KBM-7 (cell line): ENCODE results near the gene ANTKMT.
A peak's percentile ranks its signal among the peaks of the same experiment; 100 is the strongest.
"Not testable (repeated sequence)": the region's sequence is repeated elsewhere in the genome, so short reads cannot be mapped to it uniquely, and the experiment has no call there.

Source experiments
- DNase-seq: peaks from one replicate; pipeline ENCODE4 v3.0.0-alpha.2; 2015
- in situ Hi-C: fragments of 300-500 bp; cut with MboI; formaldehyde crosslinking; loops from 2 replicates; pipeline ENCODE4 v1.14.3; 2020; ENCODE audit warnings: low sequenced_read_pairs, low pct_unique_long_range_greater_than_20kb, mixed read lengths

ANTKMT gene

DNA sequence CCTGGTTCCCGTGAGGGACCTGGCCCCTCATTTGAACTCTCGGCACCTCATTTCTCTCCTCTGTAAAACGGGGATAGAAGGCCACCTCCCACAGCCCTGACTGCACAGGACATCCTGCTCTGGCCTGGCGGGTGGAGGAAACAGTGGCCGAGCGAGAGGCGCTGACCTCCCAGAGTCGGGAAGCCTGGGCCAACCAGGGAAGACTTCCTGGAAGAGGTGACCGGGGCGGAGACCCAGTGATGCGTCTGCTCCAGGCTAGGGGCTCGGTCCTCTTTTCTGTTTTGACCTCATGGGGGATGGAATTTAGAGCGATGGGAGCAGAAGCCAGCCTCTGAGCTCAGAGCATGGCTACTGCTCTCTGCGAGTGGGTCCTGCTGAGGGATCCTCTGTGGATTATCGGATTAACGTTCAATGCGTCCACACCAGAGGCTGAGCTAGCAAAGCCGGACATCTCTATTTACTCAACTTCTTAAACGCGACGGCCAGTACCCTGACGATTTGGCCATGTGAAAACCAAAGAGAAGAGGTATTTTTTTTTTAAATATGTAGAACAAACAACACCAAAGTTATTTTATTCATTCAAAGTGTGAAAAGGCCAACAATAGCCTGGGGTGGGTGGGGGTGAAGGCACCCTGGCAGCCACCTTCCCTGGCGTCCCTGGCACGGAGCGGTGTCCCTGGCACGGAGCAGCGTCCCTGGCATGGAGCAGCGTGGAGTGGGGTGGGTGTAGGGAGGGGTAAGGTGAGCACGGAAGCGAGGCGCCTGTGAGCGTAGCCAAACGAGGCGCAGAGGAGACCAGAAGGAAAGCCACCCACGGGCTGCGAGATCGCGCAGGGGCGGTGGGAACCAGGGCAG is 30.4 kb downstream of the ANTKMT start:
- in situ Hi-C loops = no loop called here
- no peak for DNase-seq

GRCh38 chr16:752007-752312 is 31.0 kb downstream of the ANTKMT start:
- in situ Hi-C loops = no loop called here
- no peak for DNase-seq

DNA sequence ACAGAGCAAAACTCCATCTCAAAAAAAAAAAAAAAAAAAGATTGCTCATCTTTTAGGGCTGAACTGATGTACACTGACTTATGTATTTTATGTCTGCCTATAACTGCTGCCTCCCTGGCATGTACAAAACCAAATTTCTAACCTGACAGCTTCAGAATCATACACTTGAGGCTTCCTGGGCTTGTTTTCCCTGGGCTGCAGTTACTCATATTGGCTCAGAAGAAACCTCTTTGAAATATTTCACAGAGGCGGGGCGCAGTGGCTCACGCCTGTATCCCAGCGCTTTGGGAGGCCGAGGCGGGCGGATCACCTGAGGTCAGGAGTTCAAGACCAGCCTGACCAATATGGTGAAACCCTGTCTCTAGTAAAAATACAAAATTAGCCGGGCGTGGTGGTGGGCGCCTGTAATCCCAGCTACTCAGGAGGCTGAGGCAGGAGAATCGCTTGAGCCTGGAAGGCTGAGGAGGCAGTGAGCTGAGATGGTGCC is 33.2 kb downstream of the ANTKMT start:
- in situ Hi-C loops = not testable (repeated sequence)

DNA sequence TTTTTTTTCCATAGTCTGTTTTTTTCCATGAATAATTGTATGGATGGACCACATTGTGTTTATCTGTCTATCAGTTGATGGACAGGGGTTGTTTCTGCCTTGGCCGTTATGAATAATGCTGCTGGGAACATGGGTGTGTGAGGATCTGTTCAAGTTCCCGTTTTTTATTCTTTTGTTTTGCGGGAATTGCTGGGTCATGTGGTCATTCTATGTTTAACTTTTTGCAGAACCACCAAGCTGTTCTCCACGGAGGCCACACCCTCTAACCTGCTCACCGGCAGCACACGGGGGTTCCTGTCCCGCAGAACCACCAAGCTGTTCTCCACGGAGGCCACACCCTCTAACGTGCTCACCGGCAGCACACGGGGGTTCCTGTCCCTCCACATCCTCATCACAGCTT is 33.7 kb downstream of the ANTKMT start:
- peak; percentile 84 for DNase-seq
- in situ Hi-C loops = no loop called here

More for the DNA sequence above, 33.2 kb downstream of the ANTKMT start:
- not testable (repeated sequence) for DNase-seq

- DNase-seq = no peak
- in situ Hi-C loops = no loop called here
Measured at GRCh38 chr16:756428-756827, 35.5 kb downstream of the ANTKMT start.

- in situ Hi-C loops = no loop called here
- DNase-seq = no peak
Measured at GRCh38 chr16:759110-759910, 38.4 kb downstream of the ANTKMT start.

DNA sequence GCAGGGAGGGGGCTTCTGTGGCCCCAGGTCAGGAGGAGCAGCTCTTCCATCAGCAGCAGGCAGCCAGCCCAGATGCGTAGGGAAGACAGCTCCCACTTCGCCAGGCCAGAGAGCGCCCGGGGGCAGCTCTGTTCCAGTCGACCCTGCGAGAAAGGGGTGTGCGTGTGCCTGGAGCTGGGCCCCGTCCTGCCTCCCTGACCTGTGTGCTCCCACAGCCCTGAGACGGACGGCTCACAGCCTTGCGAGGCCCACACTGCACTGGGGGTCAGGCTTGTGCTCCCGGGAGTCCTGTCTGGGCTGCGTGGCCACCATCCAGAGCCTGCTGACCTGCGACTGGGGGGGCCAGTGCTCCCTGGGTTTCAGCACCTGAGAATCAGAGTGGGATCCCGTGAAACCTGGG is 39.1 kb downstream of the ANTKMT start:
- DNase-seq = no peak
- in situ Hi-C loops = no loop called here

- in situ Hi-C loops = no loop called here
- no peak for DNase-seq
Measured at GRCh38 chr16:760545-761343, 39.8 kb downstream of the ANTKMT start, which contains the start of gene MSLN. Gene MSLN, plus strand, starts transcription at chr16:760734. Its CDS starts 1,947 bp downstream, at chr16:762681.

DNA sequence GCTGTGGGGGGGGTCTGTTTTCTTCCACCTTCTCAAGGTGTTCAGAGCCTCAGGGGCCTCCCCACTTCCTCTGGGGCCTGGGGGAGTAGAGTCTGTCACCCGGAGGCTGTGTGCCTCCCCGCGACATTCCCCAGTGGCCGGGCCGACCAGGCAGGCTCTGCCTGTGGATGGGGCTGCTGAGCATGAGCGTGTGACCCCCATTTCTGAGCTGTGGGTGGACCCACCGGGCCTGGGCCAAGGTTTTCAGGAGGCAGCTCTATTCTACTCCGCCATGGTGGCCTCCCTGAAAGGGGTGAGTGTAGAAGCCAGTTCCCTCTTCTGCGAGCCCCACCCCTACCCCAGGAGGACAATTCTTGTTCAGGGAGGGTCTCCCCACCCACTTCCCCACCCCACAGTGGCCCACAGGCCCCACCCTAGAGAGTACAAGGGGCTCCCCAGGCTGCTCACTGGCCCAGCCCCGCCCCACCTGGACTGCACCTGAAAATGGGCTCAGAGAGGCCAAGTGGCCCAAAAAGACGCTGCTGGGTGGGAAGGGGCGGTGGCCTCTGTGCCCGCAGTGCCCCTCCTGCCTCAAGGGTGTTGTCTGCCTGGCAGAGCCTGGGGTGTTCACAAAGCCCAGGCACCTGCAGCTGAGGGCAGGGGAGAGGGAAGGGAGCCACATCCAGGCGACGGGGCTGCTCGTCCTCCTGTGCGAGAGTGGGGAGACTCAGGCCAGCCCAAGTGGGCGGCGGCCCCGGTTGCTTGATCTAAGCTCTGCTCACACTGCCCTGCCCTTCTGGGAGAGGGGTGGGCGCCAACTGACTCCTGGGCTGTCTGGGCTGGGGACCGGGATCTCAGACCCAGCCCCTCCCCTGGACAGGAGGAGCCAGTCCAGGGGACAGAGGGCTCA is 40.9 kb downstream of the ANTKMT start:
- DNase-seq = no peak
- in situ Hi-C loops = no loop called here

DNA sequence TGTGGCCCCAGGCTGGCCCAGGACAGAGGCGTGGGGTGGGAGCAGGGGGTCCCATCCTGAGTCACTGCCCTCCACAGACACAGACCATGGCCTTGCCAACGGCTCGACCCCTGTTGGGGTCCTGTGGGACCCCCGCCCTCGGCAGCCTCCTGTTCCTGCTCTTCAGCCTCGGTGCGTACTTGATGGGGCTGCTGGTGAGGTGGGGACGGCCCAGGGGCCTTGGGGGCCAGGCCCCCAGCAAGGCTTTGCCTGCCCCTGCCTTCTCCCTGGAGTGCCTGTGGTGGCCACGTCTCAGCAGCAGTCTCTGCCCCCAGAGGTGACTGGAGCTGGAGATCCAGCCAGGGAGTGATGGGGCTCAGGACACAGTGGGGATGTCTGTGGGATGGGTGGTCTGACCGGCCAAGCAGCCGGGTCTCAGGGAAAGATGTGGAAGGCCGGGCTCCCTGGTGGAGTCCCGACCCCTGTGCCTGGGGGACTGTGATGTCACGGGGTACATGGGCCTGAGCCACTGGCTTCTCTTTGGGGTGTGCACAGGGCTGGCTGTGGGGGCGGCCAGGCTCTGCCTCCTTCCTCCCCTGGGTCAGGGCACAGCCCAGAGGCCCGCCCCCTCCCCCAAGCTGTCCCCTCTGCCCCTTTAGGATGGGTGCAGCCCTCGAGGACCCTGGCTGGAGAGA is 41.8 kb downstream of the ANTKMT start:
- no peak for DNase-seq
- in situ Hi-C loops = no loop called here

DNA sequence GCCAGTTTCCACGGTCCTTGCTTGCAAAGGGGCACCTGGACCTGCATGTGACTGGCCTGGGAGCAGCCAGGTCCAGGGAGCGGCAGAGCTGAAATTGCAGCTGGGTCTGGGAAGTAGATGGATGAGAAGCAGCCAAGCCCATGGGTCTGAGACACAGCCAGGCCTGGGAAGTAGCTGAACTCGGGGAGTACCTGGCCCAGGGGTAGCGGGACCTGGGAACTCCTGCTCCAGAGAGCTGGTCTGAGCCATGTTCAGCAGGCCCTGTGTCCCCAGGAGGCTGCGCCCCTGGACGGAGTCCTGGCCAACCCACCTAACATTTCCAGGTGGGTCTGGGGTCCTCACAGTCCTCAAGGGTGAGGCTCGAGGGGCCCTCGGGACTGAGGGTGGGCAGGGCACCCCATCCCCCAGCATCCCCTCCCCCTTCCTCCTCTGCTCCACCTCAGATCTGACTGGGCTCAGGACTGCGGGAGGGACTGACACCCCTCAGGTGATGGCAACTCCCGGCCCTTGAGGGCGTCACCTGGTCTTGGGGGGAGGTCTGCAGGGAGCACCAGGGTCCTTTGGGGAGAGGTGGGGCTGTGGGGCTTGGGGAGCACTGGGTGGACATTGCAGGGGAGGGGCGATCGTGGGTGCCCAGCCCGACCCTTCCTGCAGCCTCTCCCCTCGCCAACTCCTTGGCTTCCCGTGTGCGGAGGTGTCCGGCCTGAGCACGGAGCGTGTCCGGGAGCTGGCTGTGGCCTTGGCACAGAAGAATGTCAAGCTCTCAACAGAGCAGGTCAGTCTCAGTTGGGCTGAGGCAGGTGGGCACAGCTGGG is 42.6 kb downstream of the ANTKMT start:
- no peak for DNase-seq
- in situ Hi-C loops = no loop called here

DNA sequence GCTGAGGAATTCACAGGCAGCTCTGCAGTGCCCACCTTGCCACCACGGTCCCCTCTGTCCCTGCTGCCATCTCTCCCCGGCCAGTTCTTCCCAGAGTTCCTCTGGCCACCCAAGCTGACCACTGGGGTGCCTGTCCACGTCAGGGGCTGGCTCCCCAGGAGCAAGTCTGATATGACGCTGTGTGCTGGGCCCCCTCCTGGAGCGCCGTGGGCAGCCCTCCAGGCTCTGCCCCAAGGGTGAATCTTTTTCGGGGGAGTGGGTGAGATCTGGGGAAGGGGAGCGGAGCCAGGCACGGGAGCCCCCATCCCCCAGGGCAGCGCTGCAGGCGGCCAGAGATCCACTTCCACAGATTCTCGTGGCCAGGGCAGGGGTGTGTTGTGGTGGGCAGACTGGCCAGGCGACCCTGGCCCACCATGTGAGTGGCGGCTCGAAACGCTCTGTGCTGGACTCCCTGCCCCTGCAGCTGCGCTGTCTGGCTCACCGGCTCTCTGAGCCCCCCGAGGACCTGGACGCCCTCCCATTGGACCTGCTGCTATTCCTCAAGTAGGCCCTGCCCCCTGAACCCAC is 43.3 kb downstream of the ANTKMT start:
- in situ Hi-C loops = no loop called here
- no peak for DNase-seq

DNA sequence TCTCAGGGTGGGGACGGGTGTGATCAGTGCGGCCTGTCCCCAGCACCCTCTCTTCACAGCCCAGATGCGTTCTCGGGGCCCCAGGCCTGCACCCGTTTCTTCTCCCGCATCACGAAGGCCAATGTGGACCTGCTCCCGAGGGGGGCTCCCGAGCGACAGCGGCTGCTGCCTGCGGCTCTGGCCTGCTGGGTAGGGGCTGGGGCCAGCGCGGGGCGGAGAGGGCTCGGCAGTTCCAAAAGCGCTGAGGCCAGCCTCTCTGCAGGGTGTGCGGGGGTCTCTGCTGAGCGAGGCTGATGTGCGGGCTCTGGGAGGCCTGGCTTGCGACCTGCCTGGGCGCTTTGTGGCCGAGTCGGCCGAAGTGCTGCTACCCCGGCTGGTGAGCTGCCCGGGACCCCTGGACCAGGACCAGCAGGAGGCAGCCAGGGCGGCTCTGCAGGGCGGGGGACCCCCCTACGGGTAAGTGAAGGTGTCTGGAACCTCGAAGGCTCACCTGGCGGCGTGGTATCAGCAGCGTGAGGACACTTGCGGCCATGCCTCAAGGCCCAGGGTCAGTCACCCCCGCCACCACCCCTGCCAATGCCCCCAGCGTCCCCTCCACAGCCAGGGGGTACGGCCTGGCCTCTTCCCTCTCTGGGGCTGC is 44.0 kb downstream of the ANTKMT start:
- in situ Hi-C loops = no loop called here
- no peak for DNase-seq

GRCh38 chr16:765488-765865 is 44.5 kb downstream of the ANTKMT start:
- in situ Hi-C loops = no loop called here

DNA sequence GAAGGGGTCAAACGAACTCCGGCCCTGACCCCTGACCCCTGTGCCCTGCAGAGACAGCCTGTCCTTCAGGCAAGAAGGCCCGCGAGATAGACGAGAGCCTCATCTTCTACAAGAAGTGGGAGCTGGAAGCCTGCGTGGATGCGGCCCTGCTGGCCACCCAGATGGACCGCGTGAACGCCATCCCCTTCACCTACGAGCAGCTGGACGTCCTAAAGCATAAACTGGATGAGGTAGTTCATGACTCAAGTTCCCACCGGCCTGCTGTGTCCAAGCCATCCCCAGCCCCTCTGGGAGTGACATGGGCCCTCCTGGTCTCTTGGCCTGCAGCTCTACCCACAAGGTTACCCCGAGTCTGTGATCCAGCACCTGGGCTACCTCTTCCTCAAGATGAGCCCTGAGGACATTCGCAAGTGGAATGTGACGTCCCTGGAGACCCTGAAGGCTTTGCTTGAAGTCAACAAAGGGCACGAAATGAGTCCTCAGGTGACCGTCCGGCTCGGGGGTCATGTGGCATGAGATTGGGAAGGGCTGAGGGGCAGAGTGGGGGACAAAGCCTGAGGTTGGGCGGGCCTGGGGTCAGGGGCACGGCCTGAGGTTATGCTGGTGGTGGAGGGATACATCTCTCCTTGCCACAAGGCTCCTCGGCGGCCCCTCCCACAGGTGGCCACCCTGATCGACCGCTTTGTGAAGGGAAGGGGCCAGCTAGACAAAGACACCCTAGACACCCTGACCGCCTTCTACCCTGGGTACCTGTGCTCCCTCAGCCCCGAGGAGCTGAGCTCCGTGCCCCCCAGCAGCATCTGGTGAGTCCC is 45.3 kb downstream of the ANTKMT start:
- DNase-seq = no peak
- in situ Hi-C loops = no loop called here

More at GRCh38 chr16:765488-765865, 44.5 kb downstream of the ANTKMT start:
- no peak for DNase-seq
